ENCODE results near the gene DNAH7. TPM values are rescaled to one million over a fixed set of nuclear protein-coding genes. Genes with fewer than 3 reads are reported as not detected.

The DNAH7 gene
- total RNA-seq, 4 donors from 2014 or later, result 0.10 to 1.2 (median 0.27) TPM

- Histone ChIP-seq H3K9me3 (no peaks in the 10 kb centered on the region), H3K27ac (no peak overlapping the region), H3K36me3 (no peaks in the 10 kb centered on the region), H3K4me1 (no peaks in the 10 kb centered on the region), H3K27me3 (no peaks in the 10 kb centered on the region), H3K4me3 (no peak overlapping the region)
- TF ChIP-seq EP300 (IDR thresholded peaks at IDR 0.05) (no peak), CTCF (IDR thresholded peaks at IDR 0.05) (no peak), POLR2A (IDR thresholded peaks at IDR 0.05) (no peak), POLR2AphosphoS5 (IDR thresholded peaks at IDR 0.05) (no peak)
- 93% methylated on average over 1 of the region's 1 CpG for WGBS
- DNase-seq (ENCODE audit: low spot score in 2 of 2), result no peak
Measured at GRCh38 chr2:195834836-195835235, 233.8 kb downstream of the DNAH7 start.

GRCh38 chr2:195830968-195831950, 237.4 kb downstream of the DNAH7 start:
- Histone ChIP-seq H3K9me3 (no peaks in the 10 kb centered on the region), H3K36me3 (no peaks in the 10 kb centered on the region), H3K4me3 (no peak overlapping the region), H3K27me3 (no peaks in the 10 kb centered on the region), H3K27ac (no peak overlapping the region), H3K4me1 (no peaks in the 10 kb centered on the region)
- TF ChIP-seq POLR2AphosphoS5 (IDR thresholded peaks at IDR 0.05) (no peak), POLR2A (IDR thresholded peaks at IDR 0.05) (no peak), CTCF (IDR thresholded peaks at IDR 0.05) (no peak), EP300 (IDR thresholded peaks at IDR 0.05) (no peak)
- 64% methylated on average over 3 of the region's 3 CpGs for WGBS
- no peak for DNase-seq (ENCODE audit: low spot score in 2 of 2)

- H3K27ac ChIP-seq, result no peak overlapping the region
Measured at GRCh38 chr2:195824478-195824877, 244.2 kb downstream of the DNAH7 start.

GRCh38 chr2:195823206-195823605, 245.4 kb downstream of the DNAH7 start:
- TF ChIP-seq POLR2AphosphoS5 (IDR thresholded peaks at IDR 0.05), result no peak
- TF ChIP-seq CTCF (IDR thresholded peaks at IDR 0.05), result no peak
- no peak for TF ChIP-seq EP300 (IDR thresholded peaks at IDR 0.05)
- TF ChIP-seq POLR2A (IDR thresholded peaks at IDR 0.05), result no peak

More at GRCh38 chr2:195824478-195824877, 244.2 kb downstream of the DNAH7 start:
- no peaks in the 10 kb centered on the region for H3K9me3 ChIP-seq
- H3K27me3 ChIP-seq, result no peaks in the 10 kb centered on the region
- TF ChIP-seq POLR2A (IDR thresholded peaks at IDR 0.05) (no peak), CTCF (IDR thresholded peaks at IDR 0.05) (no peak), POLR2AphosphoS5 (IDR thresholded peaks at IDR 0.05) (no peak), EP300 (IDR thresholded peaks at IDR 0.05) (no peak)
- no peaks in the 10 kb centered on the region for H3K4me1 ChIP-seq
- DNase-seq (ENCODE audit: low spot score in 2 of 2), result no peak
- WGBS, result 99% methylated on average over 2 of the region's 2 CpGs
- H3K4me3 ChIP-seq, result no peak overlapping the region
- no peaks in the 10 kb centered on the region for H3K36me3 ChIP-seq

GRCh38 chr2:195821566-195821932, 247.1 kb downstream of the DNAH7 start:
- no peaks in the 10 kb centered on the region for H3K9me3 ChIP-seq
- no peaks in the 10 kb centered on the region for H3K36me3 ChIP-seq
- H3K4me3 ChIP-seq, result no peak overlapping the region
- 78% methylated on average over 5 of the region's 5 CpGs for WGBS
- H3K27ac ChIP-seq, result no peak overlapping the region
- H3K27me3 ChIP-seq, result no peaks in the 10 kb centered on the region
- no peak for DNase-seq (ENCODE audit: low spot score in 2 of 2)
- TF ChIP-seq CTCF (IDR thresholded peaks at IDR 0.05), result no peak
- no peaks in the 10 kb centered on the region for H3K4me1 ChIP-seq

More at GRCh38 chr2:195823206-195823605, 245.4 kb downstream of the DNAH7 start:
- Histone ChIP-seq H3K27me3 (no peaks in the 10 kb centered on the region), H3K36me3 (no peaks in the 10 kb centered on the region), H3K27ac (no peak overlapping the region), H3K9me3 (no peaks in the 10 kb centered on the region), H3K4me1 (no peaks in the 10 kb centered on the region), H3K4me3 (no peak overlapping the region)
- WGBS, result 89% methylated on average over 3 of the region's 3 CpGs
- no peak for DNase-seq (ENCODE audit: low spot score in 2 of 2)
